GM18508 (cell line): ENCODE measurements around the gene CNRIP1.
"Not testable (repeated sequence)": the region's sequence is repeated elsewhere in the genome, so short reads cannot be mapped to it uniquely, and the experiment has no call there.

ENCODE experiments used
- ATAC-seq: cut with Tn5 transposase; IDR thresholded peaks from one replicate; pipeline ENCODE4 v1.9.1; 2021; ENCODE audit warnings: moderate number of reproducible peaks; ENCODE audit not compliant: insufficient read depth, unreplicated experiment

Gene CNRIP1, protein sequence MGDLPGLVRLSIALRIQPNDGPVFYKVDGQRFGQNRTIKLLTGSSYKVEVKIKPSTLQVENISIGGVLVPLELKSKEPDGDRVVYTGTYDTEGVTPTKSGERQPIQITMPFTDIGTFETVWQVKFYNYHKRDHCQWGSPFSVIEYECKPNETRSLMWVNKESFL

DNA sequence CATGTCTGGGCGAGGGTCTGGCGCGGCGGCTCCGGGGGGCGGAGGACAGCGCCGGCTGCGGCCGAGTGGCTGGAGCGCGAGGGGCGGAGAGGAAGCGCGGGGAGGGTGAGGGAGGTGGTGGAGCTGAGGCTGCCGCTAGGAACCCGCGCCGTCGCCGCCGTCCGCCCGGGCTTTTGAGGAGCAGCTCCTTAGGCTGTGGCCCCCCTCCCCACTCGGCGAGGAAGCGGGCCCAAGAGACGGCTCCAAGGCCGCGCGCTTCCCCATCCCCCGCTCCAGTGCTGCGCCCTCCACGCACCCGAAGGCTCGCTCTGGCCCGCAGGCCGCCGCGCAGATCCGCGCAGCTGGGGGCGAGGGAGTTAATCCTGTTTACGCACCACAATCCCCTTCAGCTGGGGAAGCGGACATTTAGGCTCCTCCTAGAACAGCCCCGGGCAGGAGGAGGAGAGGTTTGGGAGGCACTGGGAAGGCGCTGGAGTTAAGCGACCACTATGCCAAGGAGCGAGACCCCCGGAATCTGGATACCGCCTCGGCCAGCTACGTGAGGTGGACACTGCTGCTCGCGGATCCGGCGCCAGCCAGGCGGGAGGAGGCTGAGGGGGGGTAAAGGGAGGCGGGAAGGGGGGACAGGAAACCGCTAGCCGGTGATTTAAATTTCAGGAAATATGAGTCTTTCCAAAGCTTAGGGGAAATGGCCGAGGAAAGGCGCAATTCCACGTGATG is at the start of gene CNRIP1:
Gene CNRIP1, minus strand, starts transcription at position 552 of the 720 bp plus-strand sequence. Its CDS starts 549 bp downstream, at position 3.
- no peak for ATAC-seq

- no peak for ATAC-seq
Observed at GRCh38 chr2:68369337-68369734, 49.6 kb upstream of the CNRIP1 start.

GRCh38 chr2:68368654-68369336 is 49.0 kb upstream of the CNRIP1 start:
- ATAC-seq: no peak

GRCh38 chr2:68367953-68368653 is 48.4 kb upstream of the CNRIP1 start:
- no peak for ATAC-seq

GRCh38 chr2:68366083-68366560 is 46.4 kb upstream of the CNRIP1 start:
- no peak for ATAC-seq

- peak; percentile 42 for ATAC-seq
Observed at GRCh38 chr2:68365087-68365486, 45.3 kb upstream of the CNRIP1 start, which contains the start of gene PLEK. TSS of gene PLEK (plus strand) at chr2:68365282. CDS start at chr2:68365352, 70 bp downstream.

GRCh38 chr2:68363721-68364120 is 44.0 kb upstream of the CNRIP1 start:
- ATAC-seq: no peak

DNA sequence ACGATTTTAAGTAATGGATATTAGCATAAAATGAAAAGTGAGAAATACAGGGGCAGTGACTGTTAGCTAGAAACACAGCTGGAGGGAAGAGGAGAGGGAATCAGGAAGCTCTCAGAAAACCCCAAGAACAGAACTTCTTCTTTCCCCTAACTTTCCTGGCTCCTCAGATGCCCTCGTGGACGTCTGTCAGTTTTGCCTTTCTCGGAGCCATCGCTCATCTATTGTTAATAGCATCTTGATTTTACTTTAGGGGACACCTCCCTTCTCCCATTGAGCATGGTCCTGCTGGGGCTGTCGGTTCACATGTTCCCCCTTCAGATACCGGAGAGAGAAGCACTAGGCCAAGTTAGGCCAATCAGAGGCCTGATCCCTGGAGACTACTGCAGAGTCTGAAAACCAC is 43.0 kb upstream of the CNRIP1 start:
- ATAC-seq: no peak

DNA sequence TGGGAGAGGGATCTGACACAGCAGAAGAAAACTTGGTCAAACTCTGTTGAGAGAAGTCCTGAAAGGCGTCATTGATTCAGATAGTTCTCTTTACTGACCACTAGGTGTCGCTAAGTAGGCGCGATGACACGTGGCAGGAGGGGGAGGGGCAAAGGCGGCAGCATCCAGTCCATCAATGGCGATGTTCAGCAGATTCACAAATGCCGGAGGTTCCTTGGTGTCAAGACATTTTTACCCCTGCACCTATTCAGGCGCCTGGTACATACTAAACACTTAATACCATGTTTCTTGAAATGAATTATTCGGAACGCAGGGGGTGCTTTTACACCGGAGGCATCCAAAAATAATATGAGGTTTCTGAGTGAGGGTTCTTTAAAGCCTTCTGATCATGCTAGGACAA is 42.3 kb upstream of the CNRIP1 start:
- no peak for ATAC-seq

GRCh38 chr2:68359889-68360288 is 40.1 kb upstream of the CNRIP1 start:
- no peak for ATAC-seq

DNA sequence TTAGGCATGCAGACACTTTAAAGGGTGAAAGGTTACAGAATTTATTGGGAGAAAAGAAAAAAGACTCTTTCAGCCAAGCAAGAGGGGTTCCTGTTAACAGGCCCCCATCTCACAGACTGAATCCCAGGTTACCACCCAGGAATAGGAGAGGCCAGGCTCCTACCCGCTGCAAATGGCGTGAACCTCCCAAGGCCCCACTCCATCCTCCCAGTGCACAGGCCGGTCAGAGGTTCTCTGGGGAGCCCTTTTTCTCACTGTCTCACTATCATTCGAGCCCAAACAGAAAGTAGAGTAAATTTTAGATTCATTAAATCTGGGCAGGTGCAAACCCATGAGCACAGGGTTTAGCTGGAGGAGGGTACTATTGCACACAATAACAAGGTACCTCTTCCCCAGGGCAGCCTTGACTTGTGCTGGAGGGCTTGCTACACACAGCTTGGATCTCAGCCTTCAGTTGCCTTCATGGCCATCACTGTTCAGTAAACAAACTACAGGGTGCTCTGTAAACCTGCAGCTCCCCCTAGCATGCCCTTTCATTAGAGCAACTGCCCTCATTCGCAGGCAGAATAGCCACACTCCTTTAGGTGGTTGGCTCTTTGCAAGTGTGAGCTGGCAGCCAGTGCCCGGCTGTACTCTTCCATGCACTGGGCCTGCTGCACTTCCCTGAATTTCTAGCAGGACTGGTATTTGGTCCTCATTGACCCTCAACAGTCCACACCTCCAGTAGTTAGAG is 38.0 kb upstream of the CNRIP1 start:
- no peak for ATAC-seq

- no peak for ATAC-seq
Observed at GRCh38 chr2:68356599-68357239, 37.0 kb upstream of the CNRIP1 start.

GRCh38 chr2:68352651-68353391 is 33.1 kb upstream of the CNRIP1 start:
- ATAC-seq: no peak

DNA sequence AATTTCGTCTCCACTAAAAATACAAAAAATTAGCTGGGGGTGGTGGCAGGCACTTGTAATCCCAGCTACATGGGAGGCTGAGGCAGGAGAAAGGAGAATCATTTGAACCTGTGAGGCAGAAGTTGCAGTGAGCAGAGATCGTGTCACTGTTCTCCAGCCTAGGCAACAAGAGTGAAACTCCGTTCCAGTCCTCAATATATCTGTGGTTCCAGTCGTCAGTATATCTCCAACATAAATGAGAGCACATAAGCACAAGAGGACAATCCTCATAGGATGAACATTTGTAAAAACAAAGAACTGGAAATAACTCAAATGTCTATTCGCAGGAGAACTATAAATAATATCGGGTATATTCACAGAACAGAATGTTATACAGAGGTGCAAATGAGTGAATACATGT is 32.2 kb upstream of the CNRIP1 start:
- ATAC-seq: no peak

- not testable (repeated sequence) for ATAC-seq
Observed at GRCh38 chr2:68349091-68349490, 29.3 kb upstream of the CNRIP1 start.

GRCh38 chr2:68345129-68345875 is 25.6 kb upstream of the CNRIP1 start:
- no peak for ATAC-seq

- ATAC-seq: no peak
Observed at GRCh38 chr2:68344031-68344430, 24.3 kb upstream of the CNRIP1 start.

DNA sequence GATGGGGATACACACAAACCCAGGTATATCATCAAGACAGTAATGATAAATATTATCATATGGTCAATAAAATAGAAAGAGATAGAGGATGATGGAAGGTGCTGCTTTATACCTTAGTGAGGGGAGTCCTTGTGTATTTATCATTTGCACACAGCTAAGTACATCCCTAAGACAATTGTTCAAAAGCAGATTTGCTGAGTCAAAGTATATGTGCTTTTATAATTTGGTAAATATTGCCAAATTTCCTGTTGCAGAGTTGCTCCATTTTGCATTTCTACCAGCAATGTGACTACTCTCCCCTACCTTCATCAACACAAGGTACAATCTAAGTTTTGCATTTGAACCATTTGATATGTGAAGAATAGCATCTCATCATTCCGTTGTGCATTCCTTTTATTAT is 22.7 kb upstream of the CNRIP1 start:
- no peak for ATAC-seq
